ENCODE data around the gene MIS12. TPM values are rescaled to one million over a fixed set of nuclear protein-coding genes. Genes with fewer than 3 reads are reported as not detected.

Gene MIS12
- total RNA-seq, 2 experiments from 2014 or later: 33.1 to 39.8 TPM

DNA sequence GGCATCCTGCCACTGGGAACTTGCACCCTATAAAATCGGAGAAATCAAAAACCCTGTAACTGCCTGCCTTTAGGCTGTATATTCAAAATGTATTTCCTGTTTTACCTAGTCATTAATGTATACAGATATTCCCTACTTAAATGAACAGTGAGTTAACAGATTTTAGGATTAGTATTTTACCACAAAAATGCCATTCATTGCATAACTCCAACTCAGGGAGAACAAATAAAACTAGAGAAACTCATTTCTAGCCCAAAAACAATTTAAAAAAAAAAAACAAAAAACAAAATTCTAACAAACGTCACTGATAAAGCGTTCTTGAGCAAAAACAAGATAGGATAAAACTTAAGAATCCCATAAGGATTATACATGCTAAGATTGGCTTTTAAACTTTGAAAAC is 13.9 kb upstream of the MIS12 start:
- POLR2A ChIA-PET: no interaction called here
- Mint-ChIP-seq H3K4me3 (no peak overlapping the region), H3K27ac (no peak overlapping the region), H3K27me3 (no peaks in the 10 kb centered on the region), H3K4me1 (peaks cover 18% of the 10 kb centered on the region), H3K9me3 (no peaks in the 10 kb centered on the region), H3K36me3 (ENCODE audit: low read depth) (peaks cover 38% of the 10 kb centered on the region)
- CTCF ChIA-PET: no interaction called here
- DNase-seq: no peak

DNA sequence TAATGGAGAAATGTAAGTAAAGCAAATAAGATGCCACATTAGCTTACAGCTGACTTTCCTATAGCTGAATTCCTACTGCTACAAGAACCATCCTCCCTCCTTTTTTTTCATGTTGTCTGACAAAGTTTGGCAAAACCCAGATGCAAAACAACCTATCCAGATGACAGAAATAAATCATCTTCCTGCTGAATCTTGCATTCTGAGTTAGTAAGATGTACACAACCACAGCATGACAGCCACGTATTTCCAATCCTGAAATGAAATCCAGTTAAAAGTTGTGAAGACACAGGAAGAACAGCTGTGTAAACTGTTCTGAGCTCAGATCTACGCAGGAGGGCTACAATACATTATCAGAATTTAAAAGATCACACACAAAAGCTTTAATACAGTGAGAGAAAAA is 12.5 kb upstream of the MIS12 start:
- H3K4me3 Mint-ChIP-seq: no peak overlapping the region
- ChIA-PET CTCF (interaction anchor here (1.0 to 2.2 kb wide), 2 partner anchors 10 to 12 kb away, joined by 3 to 6 read pairs; partner anchors contain the start of genes DERL2 and MIS12), POLR2A (no interaction called here)
- H3K36me3 Mint-ChIP-seq (ENCODE audit: low read depth): peaks cover 51% of the 10 kb centered on the region
- H3K27ac Mint-ChIP-seq: no peak overlapping the region
- H3K9me3 Mint-ChIP-seq: no peaks in the 10 kb centered on the region
- peaks cover 13% of the 10 kb centered on the region for H3K4me1 Mint-ChIP-seq
- DNase-seq: no peak
- H3K27me3 Mint-ChIP-seq: no peaks in the 10 kb centered on the region

DNA sequence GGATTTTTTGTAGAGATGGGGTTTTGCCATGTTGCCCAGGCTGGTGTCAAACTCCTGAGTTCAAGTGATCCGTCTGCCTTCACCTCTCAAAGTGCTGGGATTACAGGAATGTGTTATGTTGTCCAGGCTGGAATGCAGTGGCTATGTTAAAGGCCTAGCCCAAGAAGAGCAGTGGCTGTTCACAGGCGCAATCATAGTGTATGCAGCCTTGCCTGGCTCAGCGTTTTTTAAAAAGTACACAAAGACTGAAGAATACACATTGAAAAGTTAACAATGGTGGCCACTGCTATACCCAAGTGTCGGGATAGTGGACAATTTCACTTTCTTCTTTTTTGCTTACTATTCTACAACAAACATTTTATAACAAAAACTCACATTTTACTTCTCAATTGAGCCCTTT is 7.4 kb upstream of the MIS12 start:
- peaks cover 17% of the 10 kb centered on the region for H3K4me1 Mint-ChIP-seq
- H3K36me3 Mint-ChIP-seq (ENCODE audit: low read depth): peaks cover 76% of the 10 kb centered on the region
- no peak for DNase-seq
- H3K27ac Mint-ChIP-seq: no peak overlapping the region
- H3K4me3 Mint-ChIP-seq: no peak overlapping the region
- H3K27me3 Mint-ChIP-seq: no peaks in the 10 kb centered on the region
- ChIA-PET POLR2A (no interaction called here), CTCF (interaction anchor here (2.6 kb wide), 1 partner anchor 15 kb away, joined by 7 read pairs; no protein-coding TSS in a partner anchor)
- H3K9me3 Mint-ChIP-seq: no peaks in the 10 kb centered on the region

DNA sequence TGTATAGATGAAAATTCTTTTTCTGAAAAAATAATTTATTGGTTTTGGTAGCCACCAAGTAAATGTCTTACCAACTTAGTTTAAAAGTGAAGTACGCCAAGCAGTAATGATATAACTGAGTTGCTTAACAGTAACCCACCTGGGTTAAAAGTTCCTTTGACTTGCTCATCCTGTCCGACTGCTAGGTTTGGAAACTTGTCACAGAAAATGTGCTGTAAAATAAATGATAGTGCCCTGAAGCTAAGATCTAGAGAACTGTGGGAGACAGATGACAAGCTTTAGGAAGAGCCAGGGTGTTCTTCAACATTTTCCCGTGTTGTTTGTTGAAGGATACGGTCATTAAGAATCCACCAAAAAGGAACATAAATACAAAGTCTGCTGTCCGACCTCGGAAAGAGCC is 5.4 kb upstream of the MIS12 start:
- H3K27me3 Mint-ChIP-seq: no peaks in the 10 kb centered on the region
- H3K27ac Mint-ChIP-seq: no peak overlapping the region
- DNase-seq: no peak
- CTCF ChIA-PET: interaction anchor here (0.8 to 1.6 kb wide), 3 partner anchors 14 to 42 kb away, joined by 3 to 4 read pairs (median 3); partner anchors contain the start of gene C1QBP
- no peaks in the 10 kb centered on the region for H3K9me3 Mint-ChIP-seq
- peaks cover 72% of the 10 kb centered on the region for H3K36me3 Mint-ChIP-seq (ENCODE audit: low read depth)
- POLR2A ChIA-PET: no interaction called here
- peaks cover 33% of the 10 kb centered on the region for H3K4me1 Mint-ChIP-seq
- H3K4me3 Mint-ChIP-seq: no peak overlapping the region

DNA sequence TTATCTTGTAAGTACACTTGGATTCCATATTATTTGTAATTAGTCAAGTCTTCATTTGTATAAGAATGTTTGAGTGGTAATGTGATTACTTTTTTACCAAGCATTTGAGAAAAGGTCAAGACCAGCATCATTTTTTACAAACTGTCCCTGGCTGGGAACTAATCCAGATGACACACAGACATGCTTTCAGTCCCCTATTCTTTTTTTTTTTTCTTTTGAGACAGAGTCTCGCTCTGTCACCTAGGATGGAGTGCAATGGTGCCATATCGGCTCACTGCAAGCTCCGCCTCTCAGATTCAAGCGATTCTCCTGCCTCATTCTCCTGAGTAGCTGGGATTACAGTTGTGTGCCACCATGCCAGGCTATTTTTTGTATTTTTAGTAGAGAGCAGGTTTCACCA is 4.9 kb upstream of the MIS12 start:
- ChIA-PET CTCF (interaction anchor here (1.5 kb wide), 1 partner anchor 10 kb away, joined by 4 read pairs; no protein-coding TSS in a partner anchor), POLR2A (no interaction called here)
- Mint-ChIP-seq H3K4me1 (peaks cover 33% of the 10 kb centered on the region), H3K4me3 (no peak overlapping the region), H3K27ac (no peak overlapping the region), H3K9me3 (no peaks in the 10 kb centered on the region), H3K27me3 (no peaks in the 10 kb centered on the region), H3K36me3 (ENCODE audit: low read depth) (peaks cover 72% of the 10 kb centered on the region)
- DNase-seq: no peak

DNA sequence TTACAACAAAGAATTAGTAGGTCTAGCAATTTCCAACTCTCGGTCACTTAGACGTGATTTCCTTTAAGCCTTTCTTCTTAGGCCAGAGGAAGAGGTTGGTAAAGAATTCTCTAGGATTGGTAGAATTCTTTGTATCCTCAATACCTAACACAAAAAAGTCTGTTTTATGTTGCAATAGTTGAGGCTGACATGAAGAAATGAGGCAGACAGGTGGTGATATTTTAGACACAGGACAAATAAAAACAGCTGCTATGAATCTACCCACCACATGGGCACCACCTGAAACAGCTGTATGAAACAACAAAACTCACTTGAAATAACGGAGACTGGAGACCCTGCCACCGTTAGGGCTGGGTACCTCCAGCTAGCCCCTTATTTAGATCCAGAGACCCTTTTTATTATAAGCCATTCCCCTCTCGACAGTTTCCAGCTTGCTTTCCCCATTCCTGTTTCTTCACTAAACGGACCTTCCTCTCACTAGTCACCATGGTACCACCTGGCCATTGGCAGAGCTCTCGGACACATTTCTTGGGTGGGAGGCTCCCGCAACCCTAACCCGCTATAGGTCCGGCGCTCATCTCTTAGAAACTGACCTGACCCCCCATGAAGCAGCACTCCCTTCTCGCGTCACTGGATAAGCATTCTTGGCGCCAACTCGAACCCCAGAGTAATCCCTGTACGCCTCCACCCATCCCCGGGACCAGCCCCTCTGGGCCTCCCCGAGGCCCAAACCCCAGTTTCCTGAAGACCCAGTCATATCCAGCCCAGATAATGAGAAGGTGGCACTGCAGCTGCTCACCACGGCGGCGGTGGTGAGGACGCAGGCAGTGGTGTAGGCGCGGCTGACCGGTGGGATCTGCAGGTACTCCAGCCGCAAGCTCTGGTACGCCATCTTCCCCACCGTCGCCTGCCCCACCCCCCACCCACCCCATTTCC is 828 bp upstream of the MIS12 start, which contains the start of gene DERL2:
Gene DERL2, minus strand, starts transcription at position 909 of the 936 bp plus-strand sequence. Its CDS starts 17 bp downstream, at position 892.
- POLR2A ChIA-PET: interaction anchor here (0.9 to 1.1 kb wide), 3 partner anchors 16 to 47 kb away, joined by 3 to 4 read pairs (median 3); partner anchors contain the start of genes C1QBP and DHX33
- Mint-ChIP-seq H3K9me3 (no peaks in the 10 kb centered on the region), H3K4me1 (peaks cover 50% of the 10 kb centered on the region), H3K4me3 (peak within 1 kb of the TSS; percentile 88), H3K36me3 (ENCODE audit: low read depth) (peaks cover 73% of the 10 kb centered on the region), H3K27me3 (no peaks in the 10 kb centered on the region), H3K27ac (peak within 1 kb of the TSS; percentile 99)
- DNase-seq: no peak
- CTCF ChIA-PET: interaction anchor here (0.6 to 3.9 kb wide), 7 partner anchors 9 to 957 kb away, joined by 3 to 13 read pairs (median 5); partner anchors contain the start of genes C1QBP, DHX33 and ZNF594

DNA sequence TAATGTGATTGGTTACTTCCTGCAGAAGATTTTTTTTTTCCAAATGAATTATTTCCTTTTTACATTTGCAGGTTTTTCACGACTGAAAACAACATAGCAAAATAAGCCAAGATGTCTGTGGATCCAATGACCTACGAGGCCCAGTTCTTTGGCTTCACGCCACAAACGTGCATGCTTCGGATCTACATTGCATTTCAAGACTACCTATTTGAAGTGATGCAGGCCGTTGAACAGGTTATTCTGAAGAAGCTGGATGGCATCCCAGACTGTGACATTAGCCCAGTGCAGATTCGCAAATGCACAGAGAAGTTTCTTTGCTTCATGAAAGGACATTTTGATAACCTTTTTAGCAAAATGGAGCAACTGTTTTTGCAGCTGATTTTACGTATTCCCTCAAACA is 2.4 kb downstream of the MIS12 start:
- peaks cover 40% of the 10 kb centered on the region for H3K4me1 Mint-ChIP-seq
- H3K9me3 Mint-ChIP-seq: peaks cover 7% of the 10 kb centered on the region
- peaks cover 62% of the 10 kb centered on the region for H3K36me3 Mint-ChIP-seq (ENCODE audit: low read depth)
- no peak overlapping the region for H3K27ac Mint-ChIP-seq
- DNase-seq: no peak
- POLR2A ChIA-PET: no interaction called here
- CTCF ChIA-PET: no interaction called here
- H3K4me3 Mint-ChIP-seq: no peak overlapping the region
- H3K27me3 Mint-ChIP-seq: no peaks in the 10 kb centered on the region

DNA sequence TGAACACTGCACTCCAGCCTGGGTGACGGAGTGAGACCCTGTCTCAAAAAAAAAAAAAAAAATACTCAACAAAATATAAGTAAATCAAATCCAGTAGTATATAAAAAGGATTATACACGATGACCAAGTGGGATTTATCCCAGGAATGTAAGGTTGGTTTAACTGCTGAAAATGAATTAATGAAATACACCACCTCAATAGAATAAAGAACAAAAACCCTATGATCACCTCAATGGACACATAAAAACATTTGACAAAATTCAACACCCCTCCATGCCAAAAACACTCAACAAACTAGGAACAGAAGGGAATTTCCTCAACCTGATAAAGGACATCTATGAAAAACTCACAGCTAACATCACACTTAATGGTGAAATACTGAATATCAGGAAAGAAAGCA is 6.6 kb downstream of the MIS12 start:
- Mint-ChIP-seq H3K4me3 (no peak overlapping the region), H3K9me3 (peaks cover 7% of the 10 kb centered on the region), H3K36me3 (ENCODE audit: low read depth) (peaks cover 39% of the 10 kb centered on the region), H3K27me3 (no peaks in the 10 kb centered on the region), H3K4me1 (peaks cover 11% of the 10 kb centered on the region), H3K27ac (no peak overlapping the region)
- no peak for DNase-seq
- POLR2A ChIA-PET: no interaction called here
- CTCF ChIA-PET: no interaction called here

DNA sequence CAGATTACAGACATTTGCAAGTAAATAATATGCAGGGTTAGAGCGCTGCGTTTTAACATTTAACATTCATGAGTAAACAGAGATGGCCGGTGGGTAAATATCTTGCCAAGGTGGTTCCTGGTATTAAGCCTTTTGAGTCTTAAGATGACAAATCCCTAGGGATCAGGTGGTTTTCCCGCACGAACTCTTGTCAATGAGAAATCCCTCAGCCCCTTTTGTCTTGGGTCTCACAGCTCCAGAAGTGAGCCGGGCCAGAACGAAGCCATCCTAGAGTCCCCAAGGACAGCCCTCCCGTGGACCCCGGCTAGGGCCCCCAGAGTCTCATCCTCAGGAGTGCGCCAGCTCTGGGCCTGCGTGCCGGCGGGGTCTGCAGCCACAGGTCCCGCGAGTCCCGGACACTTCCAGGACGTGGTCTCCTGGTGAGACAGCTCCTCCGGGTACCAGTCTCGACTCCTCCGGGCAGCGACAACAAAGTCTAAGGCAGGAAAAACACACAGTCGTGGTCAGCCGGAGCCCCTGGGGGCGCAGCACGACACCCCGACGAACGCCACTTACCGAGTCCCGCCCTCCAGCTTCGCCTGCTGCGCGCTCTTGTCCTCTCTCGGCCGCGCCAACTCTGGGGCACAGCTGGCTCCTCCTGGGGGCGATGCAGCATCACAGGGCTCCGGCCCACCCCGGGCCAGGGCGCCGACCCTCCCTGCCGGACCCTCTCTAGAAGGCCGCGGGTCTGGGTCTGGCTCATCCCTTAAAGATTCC is 13.3 kb downstream of the MIS12 start:
- ChIA-PET POLR2A (no interaction called here), CTCF (no interaction called here)
- Mint-ChIP-seq H3K4me3 (peak overlapping the region; percentile 82), H3K27me3 (no peaks in the 10 kb centered on the region), H3K27ac (no peak overlapping the region), H3K4me1 (peaks cover 18% of the 10 kb centered on the region), H3K9me3 (no peaks in the 10 kb centered on the region), H3K36me3 (ENCODE audit: low read depth) (peaks cover 29% of the 10 kb centered on the region)
- no peak for DNase-seq

DNA sequence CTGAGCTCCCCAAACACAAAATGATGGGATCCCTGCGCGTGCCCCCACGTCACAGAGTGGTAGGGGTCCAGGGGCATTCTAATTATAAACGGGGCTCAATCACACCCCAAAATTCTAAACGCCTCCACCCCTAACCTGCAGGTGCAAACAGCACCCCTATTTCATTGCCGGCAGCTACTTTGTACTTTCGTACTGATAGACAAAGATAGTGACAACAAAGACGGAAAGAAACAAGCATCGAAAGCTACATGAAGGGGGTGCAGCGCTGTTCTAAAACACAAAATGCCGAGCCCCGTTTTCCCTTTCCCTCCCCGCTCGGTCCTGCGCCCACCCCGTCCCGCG is 13.9 kb downstream of the MIS12 start:
- ChIA-PET CTCF (no interaction called here), POLR2A (interaction anchor here (1.4 kb wide), 1 partner anchor 14 kb away, joined by 3 read pairs; the partner anchor contains the start of genes DERL2 and MIS12)
- H3K27me3 Mint-ChIP-seq: no peaks in the 10 kb centered on the region
- no peaks in the 10 kb centered on the region for H3K9me3 Mint-ChIP-seq
- H3K36me3 Mint-ChIP-seq (ENCODE audit: low read depth): peaks cover 29% of the 10 kb centered on the region
- peak overlapping the region; percentile 46 for H3K27ac Mint-ChIP-seq
- H3K4me3 Mint-ChIP-seq: peak overlapping the region; percentile 82
- no peak for DNase-seq
- peaks cover 18% of the 10 kb centered on the region for H3K4me1 Mint-ChIP-seq

DNA sequence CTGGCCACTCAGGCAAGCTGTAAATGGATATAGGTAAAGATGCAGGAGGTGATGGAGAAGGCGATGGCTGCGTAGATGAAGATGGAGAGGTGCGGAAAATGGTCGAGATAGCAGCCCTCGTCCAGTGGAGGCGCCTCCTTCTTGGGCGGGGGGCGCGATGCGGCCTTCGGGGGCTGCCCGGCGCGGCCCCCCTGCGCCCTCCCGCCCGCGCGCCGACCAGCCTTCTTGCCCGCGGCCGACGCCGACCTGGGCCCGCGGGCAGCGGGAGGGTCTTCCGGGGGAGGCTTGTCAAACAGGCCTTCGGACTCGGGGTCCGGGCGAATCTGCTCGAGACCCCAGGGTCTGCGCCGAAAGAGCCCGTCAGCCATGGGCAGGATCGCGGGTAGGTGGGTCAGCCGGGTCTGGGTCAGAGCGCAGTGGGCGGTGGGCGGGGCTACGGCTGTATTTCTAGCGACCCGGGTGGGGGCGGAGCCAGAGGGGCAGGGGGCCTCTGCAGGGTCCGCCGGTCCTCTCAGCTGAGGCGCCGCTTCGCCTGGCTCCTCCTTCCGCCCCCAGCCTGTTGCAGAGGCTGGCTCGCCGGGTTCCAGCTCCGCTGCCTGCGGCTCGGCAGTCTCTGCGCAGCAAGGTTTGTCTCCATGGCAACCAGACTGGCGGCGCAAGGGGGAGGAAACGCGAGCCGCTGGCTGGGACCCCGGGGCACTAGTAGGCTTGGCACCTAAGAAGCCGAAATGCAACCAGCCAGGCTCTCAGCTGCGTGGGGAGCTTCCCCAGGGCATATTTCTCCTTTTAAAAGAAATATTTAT is 14.4 kb downstream of the MIS12 start:
- H3K9me3 Mint-ChIP-seq: no peaks in the 10 kb centered on the region
- POLR2A ChIA-PET: interaction anchor here (0.6 to 1.4 kb wide), 3 partner anchors 14 to 402 kb away, joined by 3 to 13 read pairs (median 3); partner anchors contain the start of genes DERL2, MIS12 and NLRP1
- H3K27ac Mint-ChIP-seq: peak overlapping the region; percentile 46
- H3K4me1 Mint-ChIP-seq: peaks cover 18% of the 10 kb centered on the region
- peaks cover 29% of the 10 kb centered on the region for H3K36me3 Mint-ChIP-seq (ENCODE audit: low read depth)
- DNase-seq: peak; percentile 82
- H3K4me3 Mint-ChIP-seq: peak overlapping the region; percentile 82
- CTCF ChIA-PET: no interaction called here
- H3K27me3 Mint-ChIP-seq: no peaks in the 10 kb centered on the region

DNA sequence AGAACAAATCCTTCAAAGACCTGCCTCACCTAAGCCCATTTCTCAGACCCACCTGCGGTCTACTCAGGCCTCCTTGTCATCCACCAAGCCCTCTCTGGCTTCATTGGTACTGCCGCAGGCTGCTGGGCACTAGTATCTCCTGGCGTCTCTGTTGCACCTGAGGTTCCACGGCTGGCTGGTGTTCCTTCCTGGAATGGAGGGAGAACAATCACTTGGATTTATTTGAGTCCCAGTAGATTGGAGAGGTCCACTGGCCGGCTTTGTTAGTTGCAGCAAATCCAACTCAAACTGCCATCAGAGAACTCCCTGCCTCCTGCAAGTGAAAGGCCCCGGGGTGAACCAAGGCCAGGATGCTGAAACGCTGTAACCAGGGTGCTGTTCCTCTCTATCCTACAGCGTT is 15.3 kb downstream of the MIS12 start:
- H3K4me1 Mint-ChIP-seq: peaks cover 18% of the 10 kb centered on the region
- H3K36me3 Mint-ChIP-seq (ENCODE audit: low read depth): peaks cover 29% of the 10 kb centered on the region
- no peaks in the 10 kb centered on the region for H3K27me3 Mint-ChIP-seq
- no peaks in the 10 kb centered on the region for H3K9me3 Mint-ChIP-seq
- no peak overlapping the region for H3K27ac Mint-ChIP-seq
- DNase-seq: no peak
- H3K4me3 Mint-ChIP-seq: peak overlapping the region; percentile 56
- POLR2A ChIA-PET: interaction anchor here (1.4 kb wide), 1 partner anchor 15 kb away, joined by 3 read pairs; the partner anchor contains the start of genes DERL2 and MIS12
- CTCF ChIA-PET: no interaction called here

All from activated CD4-positive, alpha-beta T cell treated with anti-CD3 and anti-CD28 coated beads, Interleukin-2, amount 10 ng/mL, durations not matched to agents 7 days and 5 days (primary cell).